Smooth muscle cell (in vitro differentiated cells): ENCODE results near the gene RAB27B. TPM values are rescaled to one million over a fixed set of nuclear protein-coding genes. Genes with fewer than 3 reads are reported as not detected.

Experiments used
- DNase-seq: peaks from one replicate; lab custom pipeline; 2025; ENCODE audit not compliant: unreplicated experiment; lab: John Stamatoyannopoulos, UW
- H2AFZ ChIP-seq: fragments of 200-600 bp; sonication (generic); 2 replicates; pipeline ENCODE4 v1.6.0; 2016; ENCODE audit warnings: antibody characterized with exemption, low read depth, mild to moderate bottlenecking
- H3F3A ChIP-seq: fragments of 200-600 bp; sonication (generic); 2 replicates; pipeline ENCODE4 v1.6.0; 2017; ENCODE audit warnings: antibody characterized with exemption, low read depth
- H3K27ac ChIP-seq: fragments of 200-600 bp; sonication (generic); 2 replicates; pipeline ENCODE4 v1.5.1; 2016; ENCODE audit warnings: low read depth, mild to moderate bottlenecking
- H3K27me3 ChIP-seq: fragments of 200-600 bp; sonication (generic); 2 replicates; pipeline ENCODE4 v1.6.1; 2016; ENCODE audit warnings: low read depth, mild to moderate bottlenecking
- H3K36me3 ChIP-seq: fragments of 200-600 bp; sonication (generic); 2 replicates; pipeline ENCODE4 v1.5.1; 2016; ENCODE audit warnings: low read depth
- H3K4me1 ChIP-seq: fragments of 200-600 bp; sonication (generic); 2 replicates; pipeline ENCODE4 v1.5.1; 2016; ENCODE audit warnings: low read depth
- H3K4me2 ChIP-seq: fragments of 200-600 bp; sonication (generic); 2 replicates; pipeline ENCODE4 v1.6.0; 2016; ENCODE audit warnings: mild to moderate bottlenecking
- H3K4me3 ChIP-seq: fragments of 200-600 bp; sonication (generic); 2 replicates; pipeline ENCODE4 v1.5.1; 2016; ENCODE audit warnings: mild to moderate bottlenecking
- H3K79me2 ChIP-seq: fragments of 200-600 bp; sonication (generic); 2 replicates; pipeline ENCODE4 v1.6.0; 2016; ENCODE audit warnings: low read depth, mild to moderate bottlenecking
- H3K9ac ChIP-seq: fragments of 200-600 bp; sonication (generic); 2 replicates; pipeline ENCODE4 v1.6.0; 2016; ENCODE audit warnings: low read depth
- H3K9me3 ChIP-seq: fragments of 200-600 bp; sonication (generic); replicated peaks from 2 replicates; pipeline ENCODE4 v1.5.1; 2016; ENCODE audit warnings: low read depth
- H4K20me1 ChIP-seq: fragments of 200-600 bp; sonication (generic); 2 replicates; pipeline ENCODE4 v1.6.0; 2016; ENCODE audit warnings: low read depth
- WGBS: methylation state at CpG from one replicate; pipeline ENCODE4 v1.1.7; 2016; ENCODE audit warnings: low lambda C conversion rate; 5-methylcytosine and 5-hydroxymethylcytosine counted together
- polyA plus RNA-seq: library from polyadenylated mRNA; unstranded; fragments of >200 nt; fragmentation: Nextera tagmentation; extraction: Ambion mirVana; gene quantifications from 2 replicates; pipeline ENCODE4 v1.2.1, GENCODE V29; 2016
- total RNA-seq: library from RNA; depleted of rRNA; stranded (reverse); fragments of >200 nt; gene quantifications from 2 replicates; pipeline ENCODE4 v1.2.3, GENCODE V29; 2014
- TF ChIP-seq, protein P1 (sequence below): fragments of 200-600 bp; sonication (generic); IDR thresholded peaks from 2 replicates; pipeline ENCODE4 v1.5.1; 2017; ENCODE audit warnings: borderline replicate concordance, mild to moderate bottlenecking, antibody characterized with exemption; ENCODE audit not compliant: insufficient read depth, poor library complexity, severe bottlenecking

RAB27B gene
- total and polyA plus RNA-seq, 2 experiments from 2014 or later: 0.98 to 9.5 TPM

DNA sequence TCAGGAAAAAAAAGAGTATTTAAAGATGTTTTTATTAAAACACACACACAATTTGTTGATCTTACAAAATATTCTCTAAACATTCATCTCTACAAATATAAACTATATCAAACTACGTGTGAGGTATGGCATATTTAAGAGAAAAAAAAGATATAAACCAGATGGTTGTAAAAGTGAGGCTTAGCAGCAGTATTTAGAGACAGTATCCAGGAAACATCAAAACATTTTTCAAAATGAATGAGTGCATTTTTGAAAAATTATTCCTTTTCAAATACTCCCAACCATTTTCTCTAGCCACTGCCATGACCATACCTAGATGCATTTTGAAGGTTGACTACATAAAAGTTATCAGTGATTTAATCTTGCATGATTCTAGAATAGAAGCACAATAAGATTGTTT is 38.2 kb upstream of the RAB27B start:
- DNase-seq: no peak
- Histone ChIP-seq H3K27ac (no peak overlapping the region), H4K20me1 (no peaks in the 10 kb centered on the region), H3K9ac (no peak overlapping the region), H3K27me3 (no peaks in the 10 kb centered on the region), H3K79me2 (no peaks in the 10 kb centered on the region), H3F3A (peaks cover 6% of the 10 kb centered on the region), H3K36me3 (no peaks in the 10 kb centered on the region), H3K4me1 (no peaks in the 10 kb centered on the region), H3K4me2 (no peak overlapping the region), H2AFZ (no peak overlapping the region), H3K4me3 (no peak overlapping the region), H3K9me3 (no peaks in the 10 kb centered on the region)
- TF ChIP-seq, protein P1, sequence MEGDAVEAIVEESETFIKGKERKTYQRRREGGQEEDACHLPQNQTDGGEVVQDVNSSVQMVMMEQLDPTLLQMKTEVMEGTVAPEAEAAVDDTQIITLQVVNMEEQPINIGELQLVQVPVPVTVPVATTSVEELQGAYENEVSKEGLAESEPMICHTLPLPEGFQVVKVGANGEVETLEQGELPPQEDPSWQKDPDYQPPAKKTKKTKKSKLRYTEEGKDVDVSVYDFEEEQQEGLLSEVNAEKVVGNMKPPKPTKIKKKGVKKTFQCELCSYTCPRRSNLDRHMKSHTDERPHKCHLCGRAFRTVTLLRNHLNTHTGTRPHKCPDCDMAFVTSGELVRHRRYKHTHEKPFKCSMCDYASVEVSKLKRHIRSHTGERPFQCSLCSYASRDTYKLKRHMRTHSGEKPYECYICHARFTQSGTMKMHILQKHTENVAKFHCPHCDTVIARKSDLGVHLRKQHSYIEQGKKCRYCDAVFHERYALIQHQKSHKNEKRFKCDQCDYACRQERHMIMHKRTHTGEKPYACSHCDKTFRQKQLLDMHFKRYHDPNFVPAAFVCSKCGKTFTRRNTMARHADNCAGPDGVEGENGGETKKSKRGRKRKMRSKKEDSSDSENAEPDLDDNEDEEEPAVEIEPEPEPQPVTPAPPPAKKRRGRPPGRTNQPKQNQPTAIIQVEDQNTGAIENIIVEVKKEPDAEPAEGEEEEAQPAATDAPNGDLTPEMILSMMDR: no peak
- 44% methylated on average over 1 of the region's 1 CpG for WGBS

DNA sequence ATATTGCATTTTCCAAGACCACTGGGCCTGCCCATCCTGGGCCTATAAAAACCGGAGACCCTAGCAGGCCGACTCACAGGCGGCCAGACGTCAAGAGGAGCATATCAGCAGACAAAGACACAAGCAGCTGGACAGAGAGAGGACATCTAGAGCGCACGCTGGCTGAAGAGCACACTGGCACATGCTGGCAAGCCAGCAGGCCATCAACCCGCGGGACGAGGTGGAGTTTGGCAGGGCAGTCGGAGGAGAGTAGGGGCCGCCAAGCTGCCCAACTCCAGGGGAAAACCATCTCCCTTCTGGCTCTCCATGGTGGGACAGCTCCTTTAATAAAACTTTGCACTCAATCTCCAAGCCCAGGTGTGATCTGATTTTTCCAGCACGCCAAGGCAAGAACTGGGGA is 36.6 kb upstream of the RAB27B start:
- TF ChIP-seq, protein P1: no peak
- Histone ChIP-seq H3K36me3 (no peaks in the 10 kb centered on the region), H3F3A (peaks cover 6% of the 10 kb centered on the region), H3K4me2 (no peak overlapping the region), H3K9me3 (no peaks in the 10 kb centered on the region), H3K9ac (no peak overlapping the region), H2AFZ (no peak overlapping the region), H3K4me1 (no peaks in the 10 kb centered on the region), H3K27me3 (no peaks in the 10 kb centered on the region), H4K20me1 (no peaks in the 10 kb centered on the region), H3K27ac (no peak overlapping the region), H3K79me2 (no peaks in the 10 kb centered on the region), H3K4me3 (no peak overlapping the region)
- no peak for DNase-seq
- 96% methylated on average over 12 of the region's 12 CpGs for WGBS

DNA sequence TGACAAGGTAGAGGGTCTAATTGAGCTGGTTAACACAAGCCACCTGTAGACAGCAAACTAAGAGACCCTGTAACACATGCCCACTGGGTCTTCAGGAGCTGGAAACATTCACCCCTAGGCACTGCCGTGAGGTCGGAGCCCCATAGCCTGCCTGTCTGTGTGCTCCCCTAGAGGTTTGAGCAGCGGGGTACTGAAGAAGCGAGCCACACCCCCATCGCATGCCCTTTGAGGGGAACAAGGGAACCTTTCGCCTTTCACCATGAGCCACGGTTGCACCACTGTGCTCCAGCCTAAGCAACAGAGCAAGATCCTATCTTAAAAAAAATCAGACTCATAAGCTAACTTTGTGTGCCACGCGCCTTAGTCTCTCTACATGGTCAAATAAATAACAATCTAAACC is 36.2 kb upstream of the RAB27B start:
- TF ChIP-seq, protein P1: no peak
- Histone ChIP-seq H3F3A (peaks cover 6% of the 10 kb centered on the region), H3K9me3 (no peaks in the 10 kb centered on the region), H3K36me3 (no peaks in the 10 kb centered on the region), H3K9ac (no peak overlapping the region), H3K4me3 (no peak overlapping the region), H2AFZ (no peak overlapping the region), H3K79me2 (no peaks in the 10 kb centered on the region), H3K4me2 (no peak overlapping the region), H3K27ac (no peak overlapping the region), H3K4me1 (no peaks in the 10 kb centered on the region), H3K27me3 (no peaks in the 10 kb centered on the region), H4K20me1 (no peaks in the 10 kb centered on the region)
- 96% methylated on average over 9 of the region's 9 CpGs for WGBS
- no peak for DNase-seq

DNA sequence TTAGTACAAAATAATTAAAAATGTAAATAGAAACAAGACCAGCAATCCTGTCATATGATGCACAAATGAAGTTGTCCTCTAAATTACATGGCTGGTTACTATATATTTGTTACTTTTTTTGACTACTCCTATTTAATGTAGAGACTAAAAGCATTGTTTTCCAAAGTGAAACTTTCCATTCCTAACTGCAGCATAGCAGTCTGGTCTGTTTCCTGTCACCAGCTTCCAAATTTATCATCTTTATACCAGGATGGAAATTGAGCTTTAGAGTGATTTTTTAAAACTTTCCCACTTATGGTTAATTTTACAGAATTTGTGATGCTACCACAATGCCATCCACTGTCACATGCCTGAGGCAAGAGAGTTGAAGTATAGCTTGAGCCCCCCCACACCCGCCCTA is 33.5 kb upstream of the RAB27B start:
- Histone ChIP-seq H2AFZ (peak overlapping the region; percentile 65), H3K36me3 (no peaks in the 10 kb centered on the region), H3K4me2 (peak overlapping the region; percentile 36), H3K27me3 (no peaks in the 10 kb centered on the region), H3K9ac (no peak overlapping the region), H3K9me3 (no peaks in the 10 kb centered on the region), H3F3A (no peaks in the 10 kb centered on the region), H3K79me2 (no peaks in the 10 kb centered on the region), H3K4me1 (no peaks in the 10 kb centered on the region), H3K27ac (peak overlapping the region; percentile 33), H4K20me1 (no peaks in the 10 kb centered on the region), H3K4me3 (no peak overlapping the region)
- TF ChIP-seq, protein P1: no peak
- 68% methylated on average over 1 of the region's 1 CpG for WGBS
- no peak for DNase-seq
